ENCODE results near the gene AGK. TPM values are rescaled to one million over a fixed set of nuclear protein-coding genes. Genes with fewer than 3 reads are reported as not detected.

The AGK gene
- total RNA-seq, 4 donors from 2014 or later = 8.4 to 47.0 (median 17.5) TPM

DNA sequence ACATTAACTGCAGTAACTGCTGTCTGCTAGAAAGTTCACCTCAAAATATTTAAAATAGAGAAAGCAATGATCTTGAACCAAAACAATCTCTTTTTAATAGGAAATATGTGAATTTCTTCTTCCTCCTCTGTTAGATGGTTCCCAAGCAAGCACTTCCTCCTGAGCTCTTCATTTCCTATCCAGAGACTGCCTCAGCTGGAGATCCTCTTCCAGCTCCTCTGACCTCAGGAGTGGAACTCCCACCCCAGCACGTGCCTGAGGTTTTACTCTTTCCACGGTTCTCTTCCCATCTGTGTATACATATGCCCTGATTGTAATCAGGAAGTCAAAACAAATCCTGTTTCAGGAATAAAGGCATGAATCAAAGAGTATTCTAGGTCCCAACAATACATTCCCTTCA, 145.1 kb downstream of the AGK start:
- no peak for TF ChIP-seq POLR2A (IDR thresholded peaks at IDR 0.05)
- TF ChIP-seq, protein P1, sequence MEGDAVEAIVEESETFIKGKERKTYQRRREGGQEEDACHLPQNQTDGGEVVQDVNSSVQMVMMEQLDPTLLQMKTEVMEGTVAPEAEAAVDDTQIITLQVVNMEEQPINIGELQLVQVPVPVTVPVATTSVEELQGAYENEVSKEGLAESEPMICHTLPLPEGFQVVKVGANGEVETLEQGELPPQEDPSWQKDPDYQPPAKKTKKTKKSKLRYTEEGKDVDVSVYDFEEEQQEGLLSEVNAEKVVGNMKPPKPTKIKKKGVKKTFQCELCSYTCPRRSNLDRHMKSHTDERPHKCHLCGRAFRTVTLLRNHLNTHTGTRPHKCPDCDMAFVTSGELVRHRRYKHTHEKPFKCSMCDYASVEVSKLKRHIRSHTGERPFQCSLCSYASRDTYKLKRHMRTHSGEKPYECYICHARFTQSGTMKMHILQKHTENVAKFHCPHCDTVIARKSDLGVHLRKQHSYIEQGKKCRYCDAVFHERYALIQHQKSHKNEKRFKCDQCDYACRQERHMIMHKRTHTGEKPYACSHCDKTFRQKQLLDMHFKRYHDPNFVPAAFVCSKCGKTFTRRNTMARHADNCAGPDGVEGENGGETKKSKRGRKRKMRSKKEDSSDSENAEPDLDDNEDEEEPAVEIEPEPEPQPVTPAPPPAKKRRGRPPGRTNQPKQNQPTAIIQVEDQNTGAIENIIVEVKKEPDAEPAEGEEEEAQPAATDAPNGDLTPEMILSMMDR (IDR thresholded peaks at IDR 0.05) = no peak
- H3K4me3 ChIP-seq = no peak overlapping the region
- H3K27me3 ChIP-seq = no peaks in the 10 kb centered on the region
- no peak for DNase-seq
- no peaks in the 10 kb centered on the region for H3K36me3 ChIP-seq
- H3K4me1 ChIP-seq = peaks cover 0 to 29% (median 4%) of the 10 kb centered on the region in 4 donors
- H3K27ac ChIP-seq = no peak overlapping the region
- H3K9me3 ChIP-seq = no peaks in the 10 kb centered on the region

GRCh38 chr7:141697211-141697871, 146.1 kb downstream of the AGK start:
- Histone ChIP-seq H3K27ac (no peak overlapping the region), H3K4me3 (no peak overlapping the region), H3K36me3 (no peaks in the 10 kb centered on the region), H3K4me1 (peaks cover 0 to 29% (median 4%) of the 10 kb centered on the region in 4 donors), H3K9me3 (no peaks in the 10 kb centered on the region), H3K27me3 (no peaks in the 10 kb centered on the region)
- TF ChIP-seq, protein P1 (IDR thresholded peaks at IDR 0.05) = no peak
- TF ChIP-seq POLR2A (IDR thresholded peaks at IDR 0.05) = no peak
- DNase-seq = no peak

GRCh38 chr7:141698247-141699015, 147.2 kb downstream of the AGK start:
- TF ChIP-seq, protein P1 (IDR thresholded peaks at IDR 0.05) = no peak
- no peak for TF ChIP-seq POLR2A (IDR thresholded peaks at IDR 0.05)
- Histone ChIP-seq H3K9me3 (no peaks in the 10 kb centered on the region), H3K4me3 (no peak overlapping the region), H3K36me3 (no peaks in the 10 kb centered on the region), H3K27ac (no peak overlapping the region), H3K4me1 (peaks cover 0 to 39% (median 4%) of the 10 kb centered on the region in 4 donors), H3K27me3 (no peaks in the 10 kb centered on the region)
- peak in 1 of 3 donors; percentile 21 for DNase-seq

DNA sequence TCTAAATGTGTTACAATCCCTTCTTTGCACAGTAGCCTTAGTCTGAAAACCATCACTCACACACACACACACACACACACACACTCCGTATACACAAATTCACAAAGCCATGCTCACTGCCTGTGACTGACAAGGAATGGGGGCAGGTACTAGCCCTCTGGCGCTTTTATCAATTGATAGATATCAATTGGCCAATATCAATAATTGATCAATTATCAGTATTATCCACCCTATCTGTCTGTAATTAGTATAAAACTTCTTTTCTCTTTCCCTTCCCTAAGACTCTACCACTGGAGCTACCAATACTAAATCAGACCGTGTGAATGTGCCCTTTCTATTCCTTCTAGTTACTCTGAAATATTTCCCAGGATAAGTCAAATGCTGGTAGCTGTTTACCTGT, 148.7 kb downstream of the AGK start:
- Histone ChIP-seq H3K9me3 (no peaks in the 10 kb centered on the region), H3K36me3 (no peaks in the 10 kb centered on the region), H3K4me1 (peaks cover 0 to 39% (median 4%) of the 10 kb centered on the region in 4 donors), H3K27ac (no peak overlapping the region), H3K4me3 (peak overlapping the region in 1 of 4 donors; percentile 14), H3K27me3 (no peaks in the 10 kb centered on the region)
- no peak for DNase-seq
- TF ChIP-seq, protein P1 (IDR thresholded peaks at IDR 0.05) = no peak
- TF ChIP-seq POLR2A (IDR thresholded peaks at IDR 0.05) = no peak

DNA sequence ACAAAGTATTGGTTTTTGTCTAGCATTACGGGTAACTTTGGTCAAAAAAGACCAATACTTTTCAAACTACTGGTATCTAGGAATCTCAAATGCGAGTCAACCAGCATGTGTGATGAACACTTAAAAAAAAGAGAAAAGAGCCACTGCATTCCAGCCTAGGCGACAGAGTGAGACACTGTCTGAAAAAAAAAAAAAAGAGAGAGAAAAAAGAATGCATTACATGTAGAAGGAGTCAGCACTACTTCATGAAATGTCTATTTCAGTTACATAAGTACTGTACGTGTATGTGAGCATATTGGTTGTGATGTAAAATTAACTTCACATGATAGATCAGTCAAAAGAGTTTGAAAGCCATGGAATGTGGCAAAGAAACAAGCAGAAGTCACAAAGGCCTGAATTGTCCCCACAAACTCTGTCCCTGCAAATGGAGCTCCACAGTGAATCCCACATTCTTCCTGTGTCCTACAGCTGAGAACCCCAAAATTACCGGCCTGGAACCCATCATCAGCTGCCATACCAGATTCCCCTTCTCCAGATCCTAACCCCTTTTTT, 149.2 kb downstream of the AGK start:
- Histone ChIP-seq H3K36me3 (no peaks in the 10 kb centered on the region), H3K27me3 (no peaks in the 10 kb centered on the region), H3K9me3 (no peaks in the 10 kb centered on the region), H3K4me1 (peaks cover 0 to 41% (median 4%) of the 10 kb centered on the region in 4 donors), H3K4me3 (peak overlapping the region in 3 of 4 donors; percentile 85 to 96 (median 94)), H3K27ac (peak overlapping the region in 3 of 4 donors; percentile 86 to 92 (median 89))
- TF ChIP-seq, protein P1 (IDR thresholded peaks at IDR 0.05) = no peak
- no peak for TF ChIP-seq POLR2A (IDR thresholded peaks at IDR 0.05)
- no peak for DNase-seq

Measured in Peyer's patch (tissue), 4 donors.